Measurements from ENCODE around the gene PDPK1. TPM values are rescaled to one million over a fixed set of nuclear protein-coding genes. Genes with fewer than 3 reads are reported as not detected.
"Not testable (repeated sequence)": the region's sequence is repeated elsewhere in the genome, so short reads cannot be mapped to it uniquely, and the experiment has no call there.

PDPK1 gene
- total RNA-seq, 2 experiments from 2014 or later, result 14.4 to 40.6 TPM

DNA sequence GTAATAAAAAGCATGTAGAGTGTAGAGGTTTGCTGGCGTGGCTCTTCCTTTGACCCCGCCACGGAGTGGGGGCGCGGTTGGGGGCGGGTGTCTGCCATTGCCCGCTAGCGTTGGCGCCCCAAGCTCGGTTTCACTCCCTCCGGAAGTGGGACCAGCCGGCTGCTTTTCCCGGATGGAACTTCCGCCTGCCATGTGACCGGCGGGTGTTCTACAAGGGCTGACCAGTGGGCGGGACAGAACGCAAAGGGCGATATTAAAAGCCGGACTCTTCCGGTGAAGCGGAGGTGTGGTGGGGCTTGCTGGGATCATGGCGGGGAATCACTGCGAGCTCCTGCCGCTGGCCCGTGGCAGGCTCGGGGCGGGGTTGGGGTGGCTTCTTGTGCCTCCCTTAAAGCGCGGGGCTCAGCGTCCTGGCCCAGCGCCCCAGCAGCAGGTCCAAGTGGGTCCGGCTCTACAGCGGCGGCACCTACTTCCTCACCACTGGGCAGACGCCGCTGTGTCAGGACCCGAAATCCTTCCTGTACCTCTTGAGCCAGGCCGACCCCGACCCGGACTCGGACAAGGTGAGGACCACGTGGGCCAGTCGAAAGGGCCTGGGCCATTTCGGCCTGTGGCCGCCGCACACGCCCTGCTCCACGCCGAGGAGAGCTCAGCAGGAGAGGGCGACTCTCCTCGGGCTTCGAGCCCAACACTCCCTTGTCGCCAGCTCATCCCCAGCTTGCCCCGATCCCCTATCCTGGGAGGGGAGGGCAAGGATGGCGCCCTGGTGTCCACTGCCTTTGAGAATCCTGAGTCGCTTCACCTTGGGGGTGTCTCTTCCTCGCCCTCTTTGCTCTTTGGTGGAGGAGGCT lies 65.6 kb downstream of the PDPK1 start:
- CTCF ChIA-PET (ENCODE audit: unreplicated experiment), result no interaction called here
- Histone ChIP-seq H2AFZ (ENCODE audit: low read length) (peak overlapping the region; percentile 74), H3K9me2 (ENCODE audit: insufficient read depth, low read length) (no peaks in the 10 kb centered on the region), H3K27ac (ENCODE audit: low read depth, low read length, poor library complexity, severe bottlenecking) (peak overlapping the region; percentile 23), H4K20me1 (ENCODE audit: insufficient read depth, low read length) (no peaks in the 10 kb centered on the region), H3K79me2 (ENCODE audit: insufficient read depth, low read depth, low read length) (peaks cover 3% of the 10 kb centered on the region; the same call in 1 of the 2 replicates), H3K9me3 (ENCODE audit: low read length) (no peaks in the 10 kb centered on the region), H3K36me3 (ENCODE audit: insufficient read depth, low read length) (peaks cover 10% of the 10 kb centered on the region), H3K4me3 (ENCODE audit: low read depth, low read length, poor library complexity, severe bottlenecking) (peak overlapping the region; percentile 95), H3K4me1 (ENCODE audit: insufficient read depth, low read length, poor library complexity, severe bottlenecking) (peaks cover 13% of the 10 kb centered on the region), H3K4me2 (ENCODE audit: low read length) (peak overlapping the region; percentile 81)
- POLR2A ChIA-PET, result no interaction called here
- no peak for TF ChIP-seq EZH2phosphoT487 (IDR thresholded peaks at IDR 0.05; ENCODE audit: borderline replicate concordance, low read depth, low read length)
- TF ChIP-seq, protein P1, sequence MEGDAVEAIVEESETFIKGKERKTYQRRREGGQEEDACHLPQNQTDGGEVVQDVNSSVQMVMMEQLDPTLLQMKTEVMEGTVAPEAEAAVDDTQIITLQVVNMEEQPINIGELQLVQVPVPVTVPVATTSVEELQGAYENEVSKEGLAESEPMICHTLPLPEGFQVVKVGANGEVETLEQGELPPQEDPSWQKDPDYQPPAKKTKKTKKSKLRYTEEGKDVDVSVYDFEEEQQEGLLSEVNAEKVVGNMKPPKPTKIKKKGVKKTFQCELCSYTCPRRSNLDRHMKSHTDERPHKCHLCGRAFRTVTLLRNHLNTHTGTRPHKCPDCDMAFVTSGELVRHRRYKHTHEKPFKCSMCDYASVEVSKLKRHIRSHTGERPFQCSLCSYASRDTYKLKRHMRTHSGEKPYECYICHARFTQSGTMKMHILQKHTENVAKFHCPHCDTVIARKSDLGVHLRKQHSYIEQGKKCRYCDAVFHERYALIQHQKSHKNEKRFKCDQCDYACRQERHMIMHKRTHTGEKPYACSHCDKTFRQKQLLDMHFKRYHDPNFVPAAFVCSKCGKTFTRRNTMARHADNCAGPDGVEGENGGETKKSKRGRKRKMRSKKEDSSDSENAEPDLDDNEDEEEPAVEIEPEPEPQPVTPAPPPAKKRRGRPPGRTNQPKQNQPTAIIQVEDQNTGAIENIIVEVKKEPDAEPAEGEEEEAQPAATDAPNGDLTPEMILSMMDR (conservative IDR thresholded peaks at IDR 0.05; ENCODE audit: low read length), result peak; percentile 35; the same call in 1 of the 2 replicates
- TSS peak; percentile 64 for BruUV-seq (replicated peaks)
- DNase-seq (ENCODE audit: low spot score), result peak; percentile 94
- intact Hi-C loops (cut with micrococcal nuclease; ENCODE audit: unreplicated experiment), result no loop called here

GRCh38 chr16:2604016-2604369 lies 66.2 kb downstream of the PDPK1 start:
- Histone ChIP-seq H3K4me2 (ENCODE audit: low read length) (peak overlapping the region; percentile 81), H2AFZ (ENCODE audit: low read length) (peak overlapping the region; percentile 65; the same call in 1 of the 2 replicates), H3K27ac (ENCODE audit: low read depth, low read length, poor library complexity, severe bottlenecking) (peak overlapping the region; percentile 17), H3K4me3 (ENCODE audit: low read depth, low read length, poor library complexity, severe bottlenecking) (peak overlapping the region; percentile 95), H3K4me1 (ENCODE audit: insufficient read depth, low read length, poor library complexity, severe bottlenecking) (peaks cover 13% of the 10 kb centered on the region)
- H3K79me2 ChIP-seq (ENCODE audit: insufficient read depth, low read depth, low read length); CTCF ChIA-PET (ENCODE audit: unreplicated experiment); DNase-seq (ENCODE audit: low spot score); POLR2A ChIA-PET; BruUV-seq (replicated peaks); H3K9me2 ChIP-seq (ENCODE audit: insufficient read depth, low read length); H4K20me1 ChIP-seq (ENCODE audit: insufficient read depth, low read length); intact Hi-C loops (cut with micrococcal nuclease; ENCODE audit: unreplicated experiment); H3K9me3 ChIP-seq (ENCODE audit: low read length); H3K36me3 ChIP-seq (ENCODE audit: insufficient read depth, low read length): not testable (repeated sequence)

GRCh38 chr16:2606820-2607219 lies 69.0 kb downstream of the PDPK1 start:
- H3K9me3 ChIP-seq (ENCODE audit: low read length); BruUV-seq (replicated peaks); H3K79me2 ChIP-seq (ENCODE audit: insufficient read depth, low read depth, low read length); DNase-seq (ENCODE audit: low spot score); H2AFZ ChIP-seq (ENCODE audit: low read length); H3K27ac ChIP-seq (ENCODE audit: low read depth, low read length, poor library complexity, severe bottlenecking); H3K36me3 ChIP-seq (ENCODE audit: insufficient read depth, low read length); H3K4me2 ChIP-seq (ENCODE audit: low read length); CTCF ChIA-PET (ENCODE audit: unreplicated experiment); intact Hi-C loops (cut with micrococcal nuclease; ENCODE audit: unreplicated experiment); H3K4me3 ChIP-seq (ENCODE audit: low read depth, low read length, poor library complexity, severe bottlenecking); H3K9me2 ChIP-seq (ENCODE audit: insufficient read depth, low read length); POLR2A ChIA-PET; H4K20me1 ChIP-seq (ENCODE audit: insufficient read depth, low read length): not testable (repeated sequence)
- H3K4me1 ChIP-seq (ENCODE audit: insufficient read depth, low read length, poor library complexity, severe bottlenecking), result peaks cover 13% of the 10 kb centered on the region

- H3K79me2 ChIP-seq (ENCODE audit: insufficient read depth, low read depth, low read length); H3K4me3 ChIP-seq (ENCODE audit: low read depth, low read length, poor library complexity, severe bottlenecking); H2AFZ ChIP-seq (ENCODE audit: low read length); POLR2A ChIA-PET; DNase-seq (ENCODE audit: low spot score); H3K36me3 ChIP-seq (ENCODE audit: insufficient read depth, low read length); H3K9me2 ChIP-seq (ENCODE audit: insufficient read depth, low read length); intact Hi-C loops (cut with micrococcal nuclease; ENCODE audit: unreplicated experiment); H3K4me1 ChIP-seq (ENCODE audit: insufficient read depth, low read length, poor library complexity, severe bottlenecking); H3K27ac ChIP-seq (ENCODE audit: low read depth, low read length, poor library complexity, severe bottlenecking); H3K9me3 ChIP-seq (ENCODE audit: low read length); H4K20me1 ChIP-seq (ENCODE audit: insufficient read depth, low read length); BruUV-seq (replicated peaks); CTCF ChIA-PET (ENCODE audit: unreplicated experiment); H3K4me2 ChIP-seq (ENCODE audit: low read length): not testable (repeated sequence)
Observed at GRCh38 chr16:2609345-2609744, 71.5 kb downstream of the PDPK1 start.

All from OCI-LY7 (cell line).